Neural cell (in vitro differentiated cells): ENCODE measurements around the gene TOMM20.

Source experiments
- CTCF ChIP-seq: fragments of 450-650 bp; IDR thresholded peaks from 2 replicates; pipeline ENCODE4 v1.5.1; 2014; ENCODE audit warnings: antibody characterized with exemption, mild to moderate bottlenecking, moderate library complexity; ENCODE audit not compliant: poor library complexity, severe bottlenecking
- EP300 ChIP-seq: fragments of 450-650 bp; conservative IDR thresholded peaks from 2 replicates; pipeline ENCODE4 v1.6.1; 2014; ENCODE audit warnings: antibody characterized with exemption, mild to moderate bottlenecking, moderate library complexity; ENCODE audit not compliant: poor library complexity, severe bottlenecking
- EZH2 ChIP-seq: fragments of 200-600, 300-800 bp; shearing (Covaris generic), sonication (generic); IDR thresholded peaks from 2 replicates; pipeline ENCODE4 v1.6.1; 2014; ENCODE audit warnings: antibody characterized with exemption, low read length, borderline replicate concordance, mild to moderate bottlenecking; ENCODE audit not compliant: insufficient read depth, poor library complexity, severe bottlenecking
- MXI1 ChIP-seq: fragments of 450-650 bp; conservative IDR thresholded peaks from 2 replicates; pipeline ENCODE4 v1.6.1; 2014; ENCODE audit warnings: antibody characterized with exemption, mild to moderate bottlenecking; ENCODE audit not compliant: poor library complexity, severe bottlenecking
- POLR2AphosphoS5 ChIP-seq: IDR thresholded peaks from 2 replicates; pipeline ENCODE4 v1.6.1; 2012
- RAD21 ChIP-seq: fragments of 450-650 bp; conservative IDR thresholded peaks from 2 replicates; pipeline ENCODE4 v1.6.1; 2014; ENCODE audit warnings: antibody characterized with exemption, mild to moderate bottlenecking, moderate library complexity
- REST ChIP-seq: IDR thresholded peaks from 2 replicates; pipeline ENCODE4 v1.6.1; 2012; ENCODE audit warnings: borderline replicate concordance
- SMC3 ChIP-seq: fragments of 450-650 bp; conservative IDR thresholded peaks from 2 replicates; pipeline ENCODE4 v1.6.1; 2014; ENCODE audit warnings: antibody characterized with exemption, mild to moderate bottlenecking, moderate library complexity; ENCODE audit not compliant: poor library complexity
- TAF1 ChIP-seq: IDR thresholded peaks from 2 replicates; pipeline ENCODE4 v1.6.1; 2012; ENCODE audit warnings: low read depth

GRCh38 chr1:235075048-235075776, 53.4 kb downstream of the TOMM20 start:
- TF ChIP-seq CTCF = no peak
- TF ChIP-seq MXI1 = no peak
- no peak for TF ChIP-seq EZH2
- TF ChIP-seq RAD21 = no peak
- TF ChIP-seq SMC3 = no peak
- TF ChIP-seq POLR2AphosphoS5 = no peak
- no peak for TF ChIP-seq EP300
- TF ChIP-seq TAF1 = no peak
- TF ChIP-seq REST = no peak
